ENCODE measurements around the gene NEK10. TPM values are rescaled to one million over a fixed set of nuclear protein-coding genes. Genes with fewer than 3 reads are reported as not detected.

Gene NEK10
- total and polyA plus RNA-seq, 2 of the 4 experiments (the other 2 are of a cell fraction), result 2.2 to 6.6 TPM

GRCh38 chr3:27221264-27221932 is 147.8 kb downstream of the NEK10 start:
- no peak overlapping the region for H2AK5ac ChIP-seq (ENCODE audit: low read depth, low read length)
- H3K4me2 ChIP-seq (ENCODE audit: low read depth, low read length), result no peak overlapping the region
- DNase-seq (no peak), ATAC-seq (ENCODE audit: low read depth) (no peak)
- POLR2A ChIA-PET (ENCODE audit: unreplicated experiment), result no interaction called here
- 40% methylated on average over 1 of the region's 1 CpG; no CpG with 5 or more reads in 1 of the 2 experiments for WGBS, 2 experiments (ENCODE audit: extremely low coverage in 2 of 2, insufficient read length in 1 of 2)
- H3K79me1 ChIP-seq (ENCODE audit: low read depth in 1 of 2, low read length in 2 of 2), result no peaks in the 10 kb centered on the region
- H2BK5ac ChIP-seq (ENCODE audit: low read depth, low read length, poor library complexity, severe bottlenecking), result no peak overlapping the region
- H4K91ac ChIP-seq (ENCODE audit: insufficient read depth, low read depth, low read length), result no peak overlapping the region
- H4K8ac ChIP-seq (ENCODE audit: low read depth in 2 of 2, low read length in 2 of 2), result no peak overlapping the region
- H2AFZ ChIP-seq (replicated peaks; ENCODE audit: low read length, poor library complexity), result no peak overlapping the region
- no peaks in the 10 kb centered on the region for H4K20me1 ChIP-seq (ENCODE audit: insufficient read depth, low read length)
- no peak overlapping the region for H2BK120ac ChIP-seq (ENCODE audit: low read depth, low read length)
- dilution Hi-C loops (cut with HindIII; ENCODE audit: low sequenced_read_pairs, unreplicated experiment), result no loop called here
- H3K4me1 ChIP-seq (ENCODE audit: control insufficient read depth, insufficient read depth, low read length), result peaks cover 2% of the 10 kb centered on the region; the same call in 1 of the 2 replicates
- intact Hi-C loops (cut with micrococcal nuclease), result no loop called here
- no peak overlapping the region for H3K56ac ChIP-seq (ENCODE audit: extremely low read depth, insufficient read depth, low read length)
- CTCF ChIA-PET, result no interaction called here
- in situ Hi-C loops (cut with MboI; ENCODE audit: low sequenced_read_pairs), result no loop called here
- H2BK15ac ChIP-seq (ENCODE audit: low read depth, low read length), result no peak overlapping the region
- no peak overlapping the region for H2AK9ac ChIP-seq (replicated peaks; ENCODE audit: low read depth, low read length, poor library complexity)
- TF ChIP-seq RAD21 (IDR thresholded peaks at IDR 0.05; ENCODE audit: low read length), result no peak
- no peak for TF ChIP-seq RFX5 (IDR thresholded peaks at IDR 0.05; ENCODE audit: low read depth, low read length)
- TF ChIP-seq NFE2L2 (IDR thresholded peaks at IDR 0.05; ENCODE audit: low read depth, low read length), result no peak
- TF ChIP-seq CHD1 (IDR thresholded peaks at IDR 0.05; ENCODE audit: low read depth, low read length), result no peak
- TF ChIP-seq MAFK (IDR thresholded peaks at IDR 0.05; ENCODE audit: low read depth, low read length), result no peak
- TF ChIP-seq, protein P1, sequence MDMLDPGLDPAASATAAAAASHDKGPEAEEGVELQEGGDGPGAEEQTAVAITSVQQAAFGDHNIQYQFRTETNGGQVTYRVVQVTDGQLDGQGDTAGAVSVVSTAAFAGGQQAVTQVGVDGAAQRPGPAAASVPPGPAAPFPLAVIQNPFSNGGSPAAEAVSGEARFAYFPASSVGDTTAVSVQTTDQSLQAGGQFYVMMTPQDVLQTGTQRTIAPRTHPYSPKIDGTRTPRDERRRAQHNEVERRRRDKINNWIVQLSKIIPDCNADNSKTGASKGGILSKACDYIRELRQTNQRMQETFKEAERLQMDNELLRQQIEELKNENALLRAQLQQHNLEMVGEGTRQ (IDR thresholded peaks at IDR 0.05; ENCODE audit: low read depth, low read length), result no peak
- TF ChIP-seq RCOR1 (IDR thresholded peaks at IDR 0.05; ENCODE audit: insufficient replicate concordance, low read length), result no peak
- TF ChIP-seq SMC3 (IDR thresholded peaks at IDR 0.05; ENCODE audit: low read depth, low read length), result no peak
- TF ChIP-seq, protein P2, sequence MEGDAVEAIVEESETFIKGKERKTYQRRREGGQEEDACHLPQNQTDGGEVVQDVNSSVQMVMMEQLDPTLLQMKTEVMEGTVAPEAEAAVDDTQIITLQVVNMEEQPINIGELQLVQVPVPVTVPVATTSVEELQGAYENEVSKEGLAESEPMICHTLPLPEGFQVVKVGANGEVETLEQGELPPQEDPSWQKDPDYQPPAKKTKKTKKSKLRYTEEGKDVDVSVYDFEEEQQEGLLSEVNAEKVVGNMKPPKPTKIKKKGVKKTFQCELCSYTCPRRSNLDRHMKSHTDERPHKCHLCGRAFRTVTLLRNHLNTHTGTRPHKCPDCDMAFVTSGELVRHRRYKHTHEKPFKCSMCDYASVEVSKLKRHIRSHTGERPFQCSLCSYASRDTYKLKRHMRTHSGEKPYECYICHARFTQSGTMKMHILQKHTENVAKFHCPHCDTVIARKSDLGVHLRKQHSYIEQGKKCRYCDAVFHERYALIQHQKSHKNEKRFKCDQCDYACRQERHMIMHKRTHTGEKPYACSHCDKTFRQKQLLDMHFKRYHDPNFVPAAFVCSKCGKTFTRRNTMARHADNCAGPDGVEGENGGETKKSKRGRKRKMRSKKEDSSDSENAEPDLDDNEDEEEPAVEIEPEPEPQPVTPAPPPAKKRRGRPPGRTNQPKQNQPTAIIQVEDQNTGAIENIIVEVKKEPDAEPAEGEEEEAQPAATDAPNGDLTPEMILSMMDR (conservative IDR thresholded peaks at IDR 0.05; ENCODE audit: low read depth, low read length), result no peak
- no peak overlapping the region for H4K5ac ChIP-seq (ENCODE audit: low read depth, low read length)
- no peak overlapping the region for H3K18ac ChIP-seq (ENCODE audit: low read depth, low read length)
- H3K27me3 ChIP-seq (ENCODE audit: control insufficient read depth, insufficient read depth, low read length), result no peaks in the 10 kb centered on the region
- H3K9me1 ChIP-seq (ENCODE audit: insufficient read depth, low read length), result no peaks in the 10 kb centered on the region
- H2BK20ac ChIP-seq (ENCODE audit: low read depth, low read length), result no peak overlapping the region
- no peak overlapping the region for H3K4me3 ChIP-seq (ENCODE audit: insufficient read depth, low read depth, low read length)
- H3K9me3 ChIP-seq (ENCODE audit: control insufficient read depth, insufficient read depth, low read length), result no peaks in the 10 kb centered on the region; the same call in 1 of the 2 replicates
- H3K23ac ChIP-seq (ENCODE audit: low read depth, low read length), result no peak overlapping the region
- no peak overlapping the region for H3K4ac ChIP-seq (ENCODE audit: low read depth, low read length)
- no peak overlapping the region for H3K9ac ChIP-seq (ENCODE audit: low read depth, low read length)
- no peak overlapping the region for H3K14ac ChIP-seq (replicated peaks; ENCODE audit: low read depth, low read length)
- no TSS peak for BruUV-seq (replicated peaks)
- H3K36me3 ChIP-seq (ENCODE audit: control insufficient read depth, insufficient read depth, low read length), result no peaks in the 10 kb centered on the region
- no peak overlapping the region for H3K27ac ChIP-seq (ENCODE audit: insufficient read depth, low read length)
